ENCODE data around the gene MAP3K7. TPM values are rescaled to one million over a fixed set of nuclear protein-coding genes. Genes with fewer than 3 reads are reported as not detected.
A peak's percentile ranks its signal among the peaks of the same experiment; 100 is the strongest.

MAP3K7 gene
- total RNA-seq, 1 donor from 2014 or later, result 33.8 TPM

DNA sequence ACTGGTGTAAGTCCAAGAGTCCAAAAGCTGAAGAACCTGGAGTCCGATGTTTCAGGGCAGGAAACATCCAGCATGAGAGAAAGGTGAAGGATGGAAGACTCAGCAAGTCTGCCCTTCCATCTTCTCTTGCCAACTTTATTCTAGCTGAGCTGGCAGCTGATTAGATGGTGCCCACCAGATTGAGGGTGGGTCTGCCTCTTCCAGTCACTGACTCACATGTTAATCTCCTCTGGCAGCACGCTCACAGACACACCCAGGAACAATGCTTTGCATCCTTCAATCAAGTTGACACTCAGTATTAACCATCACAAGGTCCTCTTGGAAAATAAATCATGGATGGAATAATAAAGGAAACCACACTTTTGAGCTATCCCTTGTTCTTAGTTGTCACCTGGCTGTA, 121.2 kb downstream of the MAP3K7 start:
- Histone ChIP-seq H3K79me2 (ENCODE audit: insufficient read depth, low read length) (no peaks in the 10 kb centered on the region), H3K9me3 (ENCODE audit: insufficient read depth, low read depth, low read length) (no peaks in the 10 kb centered on the region), H3K4me2 (ENCODE audit: low read length) (no peak overlapping the region), H3K4me1 (ENCODE audit: insufficient read depth, low read length) (peaks cover 9% of the 10 kb centered on the region), H3K4me3 (ENCODE audit: insufficient read depth, low read depth, low read length) (no peak overlapping the region), H4K20me1 (ENCODE audit: insufficient read depth, low read length) (no peaks in the 10 kb centered on the region), H2AFZ (ENCODE audit: low read depth, low read length) (no peak overlapping the region), H3K9ac (ENCODE audit: low read length) (no peak overlapping the region), H3K36me3 (ENCODE audit: insufficient read depth, low read length) (no peaks in the 10 kb centered on the region), H3K27ac (ENCODE audit: low read depth, low read length) (no peak overlapping the region), H3K27me3 (ENCODE audit: insufficient read depth, low read length) (peaks cover 5% of the 10 kb centered on the region)
- Mint-ChIP-seq H3K4me3 (ENCODE audit: unreplicated experiment) (no peak overlapping the region), H3K9me3 (ENCODE audit: unreplicated experiment) (no peaks in the 10 kb centered on the region), H3K36me3 (ENCODE audit: low read depth, unreplicated experiment) (no peaks in the 10 kb centered on the region), H3K27ac (ENCODE audit: unreplicated experiment) (no peak overlapping the region), H3K27me3 (ENCODE audit: low read depth, unreplicated experiment) (no peaks in the 10 kb centered on the region), H3K4me1 (ENCODE audit: low read depth, unreplicated experiment) (peaks cover 27% of the 10 kb centered on the region)
- TF ChIP-seq EZH2 (IDR thresholded peaks at IDR 0.05; ENCODE audit: insufficient read depth, low read length) (no peak), CTCF (IDR thresholded peaks at IDR 0.05; ENCODE audit: insufficient read depth, low read depth, low read length) (no peak)
- no peak for DNase-seq (ENCODE audit: low read depth)
- no peak for FAIRE-seq

DNA sequence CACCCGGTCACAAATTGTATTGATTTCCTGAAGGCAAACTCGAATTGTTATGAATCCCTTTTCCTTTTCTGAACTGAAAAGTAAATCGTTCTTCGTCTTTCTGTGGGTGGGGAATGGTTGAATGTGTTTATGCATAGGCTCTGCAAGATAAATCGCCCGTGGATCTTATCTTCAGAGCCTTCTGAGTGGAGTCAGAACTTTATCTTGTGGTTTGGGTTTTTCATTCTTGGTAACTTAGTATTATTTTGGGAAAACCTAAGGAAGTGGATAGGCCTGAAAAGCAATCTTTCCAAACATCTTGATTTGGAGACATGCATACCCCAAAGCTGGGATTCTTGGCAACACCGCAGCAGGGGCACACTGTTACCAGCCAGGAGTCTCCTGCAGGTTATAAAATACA, 122.4 kb downstream of the MAP3K7 start:
- Histone ChIP-seq H3K4me1 (ENCODE audit: insufficient read depth, low read length) (peaks cover 9% of the 10 kb centered on the region), H3K4me3 (ENCODE audit: insufficient read depth, low read depth, low read length) (no peak overlapping the region), H3K27ac (ENCODE audit: low read depth, low read length) (no peak overlapping the region), H3K79me2 (ENCODE audit: insufficient read depth, low read length) (no peaks in the 10 kb centered on the region), H3K9ac (ENCODE audit: low read length) (no peak overlapping the region), H3K4me2 (ENCODE audit: low read length) (no peak overlapping the region), H2AFZ (ENCODE audit: low read depth, low read length) (no peak overlapping the region), H4K20me1 (ENCODE audit: insufficient read depth, low read length) (no peaks in the 10 kb centered on the region), H3K9me3 (ENCODE audit: insufficient read depth, low read depth, low read length) (no peaks in the 10 kb centered on the region), H3K27me3 (ENCODE audit: insufficient read depth, low read length) (peaks cover 4% of the 10 kb centered on the region), H3K36me3 (ENCODE audit: insufficient read depth, low read length) (no peaks in the 10 kb centered on the region)
- H3K4me3 Mint-ChIP-seq (ENCODE audit: unreplicated experiment), result no peak overlapping the region
- H3K27me3 Mint-ChIP-seq (ENCODE audit: low read depth, unreplicated experiment), result no peaks in the 10 kb centered on the region
- peaks cover 39% of the 10 kb centered on the region for H3K4me1 Mint-ChIP-seq (ENCODE audit: low read depth, unreplicated experiment)
- FAIRE-seq (no peak), DNase-seq (ENCODE audit: low read depth) (peak; percentile 58)
- no peak overlapping the region for H3K27ac Mint-ChIP-seq (ENCODE audit: unreplicated experiment)
- no peak for TF ChIP-seq EZH2 (IDR thresholded peaks at IDR 0.05; ENCODE audit: insufficient read depth, low read length)
- no peak for TF ChIP-seq CTCF (IDR thresholded peaks at IDR 0.05; ENCODE audit: insufficient read depth, low read depth, low read length)
- H3K9me3 Mint-ChIP-seq (ENCODE audit: unreplicated experiment), result no peaks in the 10 kb centered on the region
- no peaks in the 10 kb centered on the region for H3K36me3 Mint-ChIP-seq (ENCODE audit: low read depth, unreplicated experiment)

GRCh38 chr6:90463874-90464273, 123.0 kb downstream of the MAP3K7 start:
- H3K27me3 ChIP-seq (ENCODE audit: insufficient read depth, low read length), result no peaks in the 10 kb centered on the region
- no peak overlapping the region for H3K4me3 ChIP-seq (ENCODE audit: insufficient read depth, low read depth, low read length)
- no peak overlapping the region for H3K27ac ChIP-seq (ENCODE audit: low read depth, low read length)
- no peaks in the 10 kb centered on the region for H3K27me3 Mint-ChIP-seq (ENCODE audit: low read depth, unreplicated experiment)
- TF ChIP-seq CTCF (IDR thresholded peaks at IDR 0.05; ENCODE audit: insufficient read depth, low read depth, low read length) (no peak), EZH2 (IDR thresholded peaks at IDR 0.05; ENCODE audit: insufficient read depth, low read length) (no peak)
- peaks cover 44% of the 10 kb centered on the region for H3K4me1 Mint-ChIP-seq (ENCODE audit: low read depth, unreplicated experiment)
- FAIRE-seq (no peak), DNase-seq (ENCODE audit: low read depth) (no peak)
- H3K9ac ChIP-seq (ENCODE audit: low read length), result no peak overlapping the region
- no peaks in the 10 kb centered on the region for H4K20me1 ChIP-seq (ENCODE audit: insufficient read depth, low read length)
- H3K4me2 ChIP-seq (ENCODE audit: low read length), result no peak overlapping the region
- peaks cover 9% of the 10 kb centered on the region for H3K4me1 ChIP-seq (ENCODE audit: insufficient read depth, low read length)
- no peak overlapping the region for H3K4me3 Mint-ChIP-seq (ENCODE audit: unreplicated experiment)
- H3K36me3 ChIP-seq (ENCODE audit: insufficient read depth, low read length), result no peaks in the 10 kb centered on the region
- H3K36me3 Mint-ChIP-seq (ENCODE audit: low read depth, unreplicated experiment), result no peaks in the 10 kb centered on the region
- H3K79me2 ChIP-seq (ENCODE audit: insufficient read depth, low read length), result no peaks in the 10 kb centered on the region
- H3K27ac Mint-ChIP-seq (ENCODE audit: unreplicated experiment), result no peak overlapping the region
- no peak overlapping the region for H2AFZ ChIP-seq (ENCODE audit: low read depth, low read length)
- H3K9me3 Mint-ChIP-seq (ENCODE audit: unreplicated experiment), result no peaks in the 10 kb centered on the region
- H3K9me3 ChIP-seq (ENCODE audit: insufficient read depth, low read depth, low read length), result no peaks in the 10 kb centered on the region
